Testis (tissue), 2 donors: ENCODE measurements around the gene LRMDA.

ENCODE experiments used
- POLR2A ChIP-seq: fragments of 450-650 bp; IDR thresholded peaks from one replicate; pipeline ENCODE4 v1.6.1; 2017; ENCODE audit warnings: antibody characterized with exemption, mild to moderate bottlenecking, moderate library complexity
- TF ChIP-seq, protein P1 (sequence below), 3 experiments: fragments of 450-650 bp in 2 of 3; fragments of 200-600 bp in 1 of 3; sonication (generic) in 1 of 3; IDR thresholded peaks; one replicate each; pipeline ENCODE4 v1.5.1; 2016 to 2019; ENCODE audit warnings: antibody characterized with exemption in 3 of 3, mild to moderate bottlenecking in 2 of 3, moderate library complexity in 1 of 3

DNA sequence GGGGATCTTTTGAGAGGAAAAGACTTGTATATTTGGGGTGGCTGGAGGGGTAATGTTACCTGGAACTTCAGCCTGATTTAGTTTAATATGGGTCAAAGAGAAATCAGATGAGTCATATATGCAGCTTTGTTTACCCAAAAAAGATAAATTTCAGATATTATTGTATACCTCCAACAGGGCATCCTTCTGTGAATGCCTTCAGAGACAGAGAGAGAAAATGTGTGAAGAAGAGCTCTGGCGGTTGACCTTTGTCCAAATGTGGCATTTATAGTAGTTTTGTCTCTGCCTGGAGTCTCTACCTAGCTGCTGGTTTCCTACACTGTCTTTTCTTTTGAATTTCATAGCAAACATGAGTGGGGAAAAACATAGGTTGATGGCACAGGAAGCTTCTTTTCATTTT, 21.6 kb downstream of the LRMDA start:
- TF ChIP-seq POLR2A, result no peak
- TF ChIP-seq, protein P1, sequence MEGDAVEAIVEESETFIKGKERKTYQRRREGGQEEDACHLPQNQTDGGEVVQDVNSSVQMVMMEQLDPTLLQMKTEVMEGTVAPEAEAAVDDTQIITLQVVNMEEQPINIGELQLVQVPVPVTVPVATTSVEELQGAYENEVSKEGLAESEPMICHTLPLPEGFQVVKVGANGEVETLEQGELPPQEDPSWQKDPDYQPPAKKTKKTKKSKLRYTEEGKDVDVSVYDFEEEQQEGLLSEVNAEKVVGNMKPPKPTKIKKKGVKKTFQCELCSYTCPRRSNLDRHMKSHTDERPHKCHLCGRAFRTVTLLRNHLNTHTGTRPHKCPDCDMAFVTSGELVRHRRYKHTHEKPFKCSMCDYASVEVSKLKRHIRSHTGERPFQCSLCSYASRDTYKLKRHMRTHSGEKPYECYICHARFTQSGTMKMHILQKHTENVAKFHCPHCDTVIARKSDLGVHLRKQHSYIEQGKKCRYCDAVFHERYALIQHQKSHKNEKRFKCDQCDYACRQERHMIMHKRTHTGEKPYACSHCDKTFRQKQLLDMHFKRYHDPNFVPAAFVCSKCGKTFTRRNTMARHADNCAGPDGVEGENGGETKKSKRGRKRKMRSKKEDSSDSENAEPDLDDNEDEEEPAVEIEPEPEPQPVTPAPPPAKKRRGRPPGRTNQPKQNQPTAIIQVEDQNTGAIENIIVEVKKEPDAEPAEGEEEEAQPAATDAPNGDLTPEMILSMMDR (IDR thresholded peaks at IDR 0.05), result no peak
